SJCRH30 (cell line): ENCODE data around the gene FBXO24. TPM values are rescaled to one million over a fixed set of nuclear protein-coding genes. Genes with fewer than 3 reads are reported as not detected.

Experiments used
- DNase-seq, 2 experiments: peaks; one replicate each; pipeline ENCODE4 v3.0.0-alpha.2; 2015 to 2020
- H3K27ac ChIP-seq: fragments of 250-450 bp; sonication (Bioruptor Pico); 2 replicates; pipeline ENCODE4 v1.5.1; 2020; ENCODE audit warnings: mild to moderate bottlenecking, moderate library complexity
- H3K27me3 ChIP-seq: fragments of 250-450 bp; sonication (Bioruptor Pico); 2 replicates; pipeline ENCODE4 v1.5.1; 2020; ENCODE audit warnings: mild to moderate bottlenecking, moderate library complexity
- H3K36me3 ChIP-seq: fragments of 250-450 bp; sonication (Bioruptor Pico); 2 replicates; pipeline ENCODE4 v1.5.1; 2020; ENCODE audit warnings: mild to moderate bottlenecking, moderate library complexity
- H3K4me1 ChIP-seq: fragments of 250-450 bp; sonication (Bioruptor Pico); 2 replicates; pipeline ENCODE4 v1.5.1; 2020; ENCODE audit warnings: mild to moderate bottlenecking, moderate library complexity
- H3K4me3 ChIP-seq: fragments of 250-450 bp; sonication (Bioruptor Pico); 2 replicates; pipeline ENCODE4 v1.5.1; 2020; ENCODE audit warnings: mild to moderate bottlenecking, moderate library complexity
- H3K9me3 ChIP-seq: fragments of 250-450 bp; sonication (Bioruptor Pico); replicated peaks from 2 replicates; pipeline ENCODE4 v1.5.1; 2020; ENCODE audit warnings: mild to moderate bottlenecking, moderate library complexity
- total RNA-seq: library from RNA; depleted of rRNA; stranded (reverse); fragments of >200 nt; shearing (Covaris generic); gene quantifications from 2 replicates; pipeline ENCODE4 v1.2.3, GENCODE V29; 2014

Gene FBXO24
- total RNA-seq, 1 experiment from 2014 or later = not detected

GRCh38 chr7:100607111-100607510 lies 21.0 kb downstream of the FBXO24 start:
- Histone ChIP-seq H3K36me3 (no peaks in the 10 kb centered on the region), H3K4me3 (no peak overlapping the region), H3K27ac (no peak overlapping the region), H3K4me1 (peaks cover 8% of the 10 kb centered on the region), H3K9me3 (no peaks in the 10 kb centered on the region), H3K27me3 (no peaks in the 10 kb centered on the region)
- DNase-seq = no peak

GRCh38 chr7:100609958-100610357 lies 23.8 kb downstream of the FBXO24 start:
- Histone ChIP-seq H3K4me3 (no peak overlapping the region), H3K4me1 (0 out of 2 replicates have a peak, but pooled peaks cover 3% of the 10 kb centered on the region), H3K9me3 (no peaks in the 10 kb centered on the region), H3K27me3 (no peaks in the 10 kb centered on the region), H3K27ac (no peak overlapping the region), H3K36me3 (no peaks in the 10 kb centered on the region)
- DNase-seq = no peak

GRCh38 chr7:100611983-100612729 lies 26.0 kb downstream of the FBXO24 start, which contains the start of gene MOSPD3:
MOSPD3 (plus strand) TSS chr7:100612540; CDS start chr7:100612792, 252 bp downstream.
- Histone ChIP-seq H3K36me3 (no peaks in the 10 kb centered on the region), H3K9me3 (no peaks in the 10 kb centered on the region), H3K4me3 (peak within 1 kb of the TSS; percentile 72), H3K4me1 (0 out of 2 replicates have a peak, but pooled peaks cover 3% of the 10 kb centered on the region), H3K27ac (peak within 1 kb of the TSS; percentile 52), H3K27me3 (no peaks in the 10 kb centered on the region)
- DNase-seq = peak; percentile 99

- peak overlapping the region; percentile 52 for H3K27ac ChIP-seq
- no peaks in the 10 kb centered on the region for H3K27me3 ChIP-seq
- DNase-seq = peak; percentile 47 to 49
- peak overlapping the region; percentile 72 for H3K4me3 ChIP-seq
- H3K36me3 ChIP-seq = no peaks in the 10 kb centered on the region
- H3K4me1 ChIP-seq = 0 out of 2 replicates have a peak, but pooled peaks cover 3% of the 10 kb centered on the region
- H3K9me3 ChIP-seq = no peaks in the 10 kb centered on the region
These were observed 26.7 kb downstream of the FBXO24 start for GRCh38 chr7:100612730-100613390.

DNA sequence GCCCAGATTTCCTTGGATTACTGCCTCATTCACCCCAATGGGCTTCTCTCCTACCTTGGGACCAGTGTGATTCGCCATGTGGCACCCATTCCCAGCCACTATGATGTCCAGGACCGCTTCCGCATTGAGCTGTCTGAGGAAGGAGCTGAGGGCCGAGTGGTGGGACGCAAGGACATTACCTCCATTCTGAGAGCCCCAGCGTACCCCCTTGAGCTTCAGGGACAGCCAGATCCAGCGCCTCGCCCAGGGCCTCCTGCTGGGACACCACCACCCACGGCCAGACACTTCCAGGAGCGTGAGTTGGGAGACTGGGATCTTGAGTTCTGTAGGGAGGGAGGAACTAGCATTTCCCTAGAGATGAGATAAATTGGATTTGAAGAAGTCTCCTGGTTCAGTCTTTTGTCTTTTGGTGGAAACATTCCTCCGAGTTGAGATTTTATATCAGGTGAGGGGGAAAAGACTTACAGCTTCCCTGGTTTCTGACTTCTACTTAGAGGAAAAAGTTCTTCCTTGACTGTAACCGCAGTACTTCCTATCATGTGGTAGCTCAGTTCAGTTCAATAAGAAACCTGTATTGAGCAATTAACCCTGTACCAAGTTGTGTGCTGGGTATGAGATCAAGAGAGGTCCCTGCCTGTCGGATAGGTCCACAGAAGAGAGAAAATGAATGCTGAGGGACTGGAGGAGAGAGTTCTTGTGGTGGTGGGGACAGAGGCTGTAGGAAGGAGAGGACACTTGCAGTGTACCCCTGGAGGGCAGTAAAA lies 27.5 kb downstream of the FBXO24 start:
- H3K4me3 ChIP-seq = peak overlapping the region; percentile 72
- DNase-seq = no peak
- no peaks in the 10 kb centered on the region for H3K36me3 ChIP-seq
- H3K27ac ChIP-seq = no peak overlapping the region
- H3K9me3 ChIP-seq = no peaks in the 10 kb centered on the region
- H3K4me1 ChIP-seq = 0 out of 2 replicates have a peak, but pooled peaks cover 3% of the 10 kb centered on the region
- H3K27me3 ChIP-seq = no peaks in the 10 kb centered on the region

GRCh38 chr7:100614308-100614861 lies 28.3 kb downstream of the FBXO24 start:
- no peaks in the 10 kb centered on the region for H3K36me3 ChIP-seq
- H3K9me3 ChIP-seq = no peaks in the 10 kb centered on the region
- 0 out of 2 replicates have a peak, but pooled peaks cover 3% of the 10 kb centered on the region for H3K4me1 ChIP-seq
- no peak overlapping the region for H3K27ac ChIP-seq
- no peaks in the 10 kb centered on the region for H3K27me3 ChIP-seq
- H3K4me3 ChIP-seq = no peak overlapping the region
- no peak for DNase-seq

GRCh38 chr7:100620239-100620638 lies 34.1 kb downstream of the FBXO24 start:
- no peak overlapping the region for H3K27ac ChIP-seq
- no peak for DNase-seq
- H3K4me3 ChIP-seq = no peak overlapping the region
- no peaks in the 10 kb centered on the region for H3K36me3 ChIP-seq
- no peaks in the 10 kb centered on the region for H3K4me1 ChIP-seq
- H3K27me3 ChIP-seq = no peaks in the 10 kb centered on the region
- H3K9me3 ChIP-seq = no peaks in the 10 kb centered on the region

DNA sequence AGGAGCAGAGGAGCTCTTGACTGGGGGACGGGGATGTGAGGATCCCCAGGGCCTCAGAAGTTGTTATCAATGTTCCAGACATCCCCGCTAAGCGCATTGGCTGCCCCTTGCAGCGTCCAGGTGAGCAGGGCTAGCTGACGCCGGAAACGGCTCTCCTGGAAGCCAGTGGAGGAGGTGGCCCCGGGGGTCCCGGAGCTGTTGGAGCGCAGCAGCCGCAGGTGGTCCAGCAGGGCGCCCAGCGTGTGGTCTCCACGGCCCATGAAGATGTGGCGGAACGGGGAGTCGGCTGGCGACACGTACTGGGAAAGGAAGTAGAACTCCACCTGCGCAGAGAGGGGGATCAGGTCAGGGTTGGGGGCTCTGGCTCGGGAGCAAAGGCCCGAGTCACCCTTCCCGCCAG lies 34.7 kb downstream of the FBXO24 start:
- no peak overlapping the region for H3K27ac ChIP-seq
- no peak for DNase-seq
- H3K9me3 ChIP-seq = no peaks in the 10 kb centered on the region
- no peaks in the 10 kb centered on the region for H3K27me3 ChIP-seq
- H3K36me3 ChIP-seq = no peaks in the 10 kb centered on the region
- no peak overlapping the region for H3K4me3 ChIP-seq
- no peaks in the 10 kb centered on the region for H3K4me1 ChIP-seq

DNA sequence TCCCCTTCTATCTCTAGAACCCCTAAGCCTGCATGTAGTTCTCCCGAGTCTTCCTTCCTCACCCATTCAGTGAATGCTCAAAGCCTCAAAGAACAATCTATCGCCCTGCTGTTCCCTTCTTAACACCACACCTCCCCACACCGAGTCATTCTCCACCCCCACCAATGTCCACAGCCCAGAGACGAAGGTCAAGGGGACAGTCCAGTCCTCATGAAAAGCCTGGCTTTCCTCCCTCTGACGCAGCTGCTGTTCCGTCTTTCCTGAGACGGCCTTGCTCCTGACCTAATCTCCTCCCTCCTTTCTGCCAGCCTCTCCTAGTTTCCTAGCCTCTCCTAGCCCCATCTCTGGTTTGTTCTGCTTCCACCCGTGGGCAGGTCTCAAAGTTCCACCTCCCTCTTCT lies 35.4 kb downstream of the FBXO24 start:
- H3K4me3 ChIP-seq = no peak overlapping the region
- no peaks in the 10 kb centered on the region for H3K27me3 ChIP-seq
- H3K9me3 ChIP-seq = no peaks in the 10 kb centered on the region
- H3K27ac ChIP-seq = no peak overlapping the region
- H3K36me3 ChIP-seq = no peaks in the 10 kb centered on the region
- DNase-seq = no peak
- no peaks in the 10 kb centered on the region for H3K4me1 ChIP-seq

DNA sequence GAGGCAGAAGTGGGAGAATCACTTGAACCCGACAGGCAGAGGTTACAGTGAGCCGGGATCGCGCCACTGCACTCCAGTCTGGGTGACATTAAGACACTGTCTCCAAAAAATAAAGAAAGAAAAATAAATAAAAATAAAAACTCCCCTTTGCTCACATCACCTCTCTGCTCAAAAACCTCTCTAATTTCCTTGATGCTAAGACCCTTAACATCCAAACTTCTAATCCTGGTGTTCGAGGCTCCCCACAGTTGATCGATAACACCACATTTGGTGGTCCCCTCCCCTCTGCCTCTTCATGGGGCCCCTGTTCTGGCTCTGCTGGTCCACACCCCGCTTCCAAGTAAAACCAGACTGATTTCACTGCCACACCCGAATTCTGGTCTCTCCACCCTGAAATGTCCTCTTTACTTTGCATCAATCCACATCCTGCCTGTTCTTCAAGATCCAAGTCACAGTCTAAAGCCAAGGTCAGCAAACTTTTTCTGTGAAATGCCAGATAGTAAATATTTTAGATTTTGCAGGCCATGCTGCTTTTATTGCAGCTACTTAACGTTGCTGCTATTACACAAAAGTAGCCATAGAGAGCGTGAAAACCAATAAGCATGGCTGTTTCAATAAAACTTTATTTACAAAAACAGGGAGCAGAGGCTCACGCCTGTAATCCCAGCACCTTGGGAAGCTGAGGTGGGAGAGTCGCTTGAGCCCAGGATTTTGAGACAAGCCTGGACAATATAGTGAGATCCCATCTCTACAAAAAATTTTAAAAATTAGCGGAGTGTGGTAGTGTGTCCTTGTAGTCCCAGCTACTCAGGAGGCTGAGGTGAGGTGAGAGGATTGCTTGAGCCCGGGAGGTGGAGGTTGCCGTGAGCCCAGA lies 38.1 kb downstream of the FBXO24 start:
- no peaks in the 10 kb centered on the region for H3K36me3 ChIP-seq
- H3K4me3 ChIP-seq = no peak overlapping the region
- no peaks in the 10 kb centered on the region for H3K9me3 ChIP-seq
- no peaks in the 10 kb centered on the region for H3K4me1 ChIP-seq
- H3K27ac ChIP-seq = no peak overlapping the region
- H3K27me3 ChIP-seq = no peaks in the 10 kb centered on the region
- no peak for DNase-seq

DNA sequence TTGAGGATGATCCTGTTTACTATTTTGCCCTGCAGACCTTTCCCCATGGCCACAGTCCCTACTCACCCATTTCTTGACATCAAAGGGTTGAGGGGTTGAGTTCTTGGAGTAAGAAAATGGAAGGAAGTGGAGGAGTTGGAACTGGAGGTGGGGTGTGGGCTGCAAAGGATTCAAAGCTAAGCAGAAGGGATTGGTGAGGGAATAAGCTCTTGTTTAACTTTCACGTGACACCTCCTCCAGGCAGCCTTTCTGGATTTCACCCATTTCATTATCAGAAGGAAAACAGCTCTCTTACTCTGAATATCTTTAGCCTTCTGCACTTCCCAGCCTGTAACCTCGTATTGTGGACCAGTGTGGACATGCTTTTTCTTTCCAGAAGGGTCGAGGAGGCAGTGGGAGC lies 39.9 kb downstream of the FBXO24 start:
- DNase-seq = no peak
- peak overlapping the region; percentile 53 for H3K4me3 ChIP-seq
- no peak overlapping the region for H3K27ac ChIP-seq

DNA sequence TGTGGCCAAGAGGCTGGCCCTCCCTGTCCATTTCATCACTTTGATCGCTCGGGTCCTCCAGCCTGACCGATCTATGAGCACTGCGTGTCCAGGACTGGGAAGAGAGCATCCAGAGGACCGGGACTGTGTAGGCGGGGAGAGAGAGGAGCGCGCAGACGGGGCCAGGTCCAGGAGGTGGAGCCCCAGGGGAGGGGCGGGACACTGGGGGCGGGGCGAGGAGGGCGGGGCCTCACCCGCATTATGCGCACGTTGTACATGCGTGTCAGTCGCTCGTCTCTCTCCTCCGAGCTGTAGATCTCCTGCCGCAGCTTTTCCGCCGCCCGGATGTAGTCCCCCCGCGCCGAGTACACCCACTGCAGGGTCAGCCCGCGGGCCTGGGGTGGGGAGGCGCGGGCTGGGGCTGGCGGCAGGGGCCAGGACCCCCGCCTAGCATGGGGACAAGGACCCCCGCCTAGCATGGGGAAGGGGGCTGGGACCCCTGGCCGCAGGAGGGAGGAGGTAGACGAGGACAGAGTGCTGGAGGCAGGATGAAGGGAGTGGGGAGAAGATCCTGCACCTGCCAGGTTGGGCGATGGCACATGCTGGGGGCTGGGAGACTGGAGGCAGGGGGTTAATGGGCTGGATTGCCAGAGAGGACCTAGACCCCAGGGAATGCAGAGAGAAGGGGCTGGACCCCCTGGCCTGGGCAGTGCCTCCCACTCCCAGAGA lies 40.6 kb downstream of the FBXO24 start:
- Histone ChIP-seq H3K27me3 (no peaks in the 10 kb centered on the region), H3K36me3 (no peaks in the 10 kb centered on the region), H3K27ac (no peak overlapping the region), H3K4me1 (no peaks in the 10 kb centered on the region), H3K9me3 (no peaks in the 10 kb centered on the region), H3K4me3 (peak overlapping the region; percentile 53)
- DNase-seq = peak; percentile 89 to 91

More for the DNA sequence above, 39.9 kb downstream of the FBXO24 start:
- H3K36me3 ChIP-seq = no peaks in the 10 kb centered on the region
- no peaks in the 10 kb centered on the region for H3K9me3 ChIP-seq
- no peaks in the 10 kb centered on the region for H3K4me1 ChIP-seq
- no peaks in the 10 kb centered on the region for H3K27me3 ChIP-seq

GRCh38 chr7:100627238-100627549 lies 41.1 kb downstream of the FBXO24 start:
- Histone ChIP-seq H3K27ac (no peak overlapping the region), H3K4me3 (no peak overlapping the region), H3K27me3 (no peaks in the 10 kb centered on the region), H3K9me3 (no peaks in the 10 kb centered on the region), H3K36me3 (no peaks in the 10 kb centered on the region), H3K4me1 (no peaks in the 10 kb centered on the region)
- no peak for DNase-seq
